MV-4-11 (cell line): ENCODE measurements around the gene KRT8.

Source experiments
- DNase-seq: peaks from one replicate; lab custom pipeline; 2025; lab: John Stamatoyannopoulos, UW

Gene KRT8

DNA sequence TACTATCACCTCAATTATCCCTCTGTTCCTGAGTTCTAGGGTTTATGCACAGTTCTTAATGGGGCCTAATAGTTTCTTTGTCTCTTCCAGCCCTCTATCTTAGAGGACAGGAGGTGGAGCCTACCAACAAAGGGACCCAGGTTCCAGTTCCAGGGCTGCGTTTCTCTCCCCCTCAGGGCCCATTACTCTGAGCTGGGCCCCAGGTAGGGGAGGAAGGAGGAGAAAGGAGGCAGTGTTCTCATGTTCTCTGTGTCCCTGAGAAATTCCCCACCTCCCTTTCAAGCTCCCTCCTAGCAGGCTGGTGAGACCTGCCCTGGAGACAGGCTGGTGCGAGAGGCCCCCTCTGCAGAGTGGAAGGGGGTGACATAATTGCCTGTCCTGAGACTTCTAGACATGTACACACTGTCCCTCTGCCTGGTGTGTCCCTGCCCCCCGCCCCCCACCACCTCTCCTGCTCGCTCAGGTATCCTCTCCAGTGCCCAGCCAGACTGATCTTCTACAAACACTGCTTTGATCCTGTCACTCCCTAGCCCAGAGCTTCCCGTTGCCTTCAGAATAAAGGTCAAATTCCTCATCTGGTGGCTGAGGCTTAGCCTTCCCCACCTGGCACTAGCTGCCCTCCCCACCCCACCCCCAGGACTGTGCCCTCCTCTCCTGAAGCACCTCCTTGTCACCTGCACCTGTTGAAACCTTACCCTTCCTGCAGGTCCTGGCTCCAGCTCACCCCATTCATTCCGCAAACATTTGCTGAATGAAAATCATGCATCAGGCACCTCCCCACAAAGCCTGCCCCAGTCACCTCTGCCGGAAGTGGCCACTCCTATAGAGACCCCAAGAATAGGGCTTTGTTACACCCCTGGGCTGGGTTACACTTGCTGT is 21.1 kb upstream of the KRT8 start:
- DNase-seq = no peak

DNA sequence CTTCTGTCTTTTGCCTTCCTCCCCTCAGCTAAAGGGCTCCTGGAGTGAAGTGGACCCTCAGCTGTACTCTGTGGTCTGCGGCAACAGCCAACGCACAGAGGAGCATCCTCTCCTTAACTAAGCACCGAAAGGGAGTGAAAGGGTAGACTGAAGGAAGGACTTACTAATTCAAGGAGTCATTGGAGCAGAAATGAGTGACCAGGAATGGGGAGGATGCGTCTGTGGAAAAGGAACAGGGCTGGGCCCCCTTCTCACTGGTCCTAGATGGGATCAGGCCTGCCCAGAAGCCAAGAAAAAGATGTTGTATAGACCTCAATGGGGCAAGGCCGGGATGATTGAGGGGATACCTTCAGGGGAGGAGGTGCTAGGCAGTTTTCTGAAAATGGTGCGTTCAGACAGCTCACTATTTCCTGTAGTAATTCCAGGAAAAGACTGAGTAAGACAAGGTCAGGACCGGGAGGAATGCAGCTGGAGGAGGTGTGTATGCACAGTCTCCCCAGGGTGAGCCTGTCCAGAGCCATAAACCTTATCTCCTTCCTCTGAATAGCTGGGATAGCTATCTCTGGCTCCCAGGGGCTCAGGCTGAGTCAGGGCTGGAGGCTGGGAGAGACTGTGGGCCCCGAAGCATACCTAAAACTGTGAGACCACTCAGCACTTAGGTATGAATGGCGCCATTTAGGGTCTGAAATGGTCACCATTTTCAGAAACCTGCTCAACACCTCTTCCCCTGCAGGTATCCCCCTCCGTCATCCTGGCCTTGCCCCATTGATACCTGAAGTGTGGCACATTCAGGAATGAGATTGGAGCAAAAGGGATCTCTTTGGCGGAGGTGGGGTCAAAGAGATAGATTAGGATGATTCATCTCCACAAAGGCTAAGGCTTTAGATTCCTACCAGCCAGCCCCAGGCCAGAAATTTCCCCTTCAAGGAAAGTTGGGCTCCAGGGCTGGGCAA is 20.2 kb upstream of the KRT8 start:
- DNase-seq = no peak

GRCh38 chr12:52921488-52922165 is 16.8 kb upstream of the KRT8 start:
- no peak for DNase-seq

DNA sequence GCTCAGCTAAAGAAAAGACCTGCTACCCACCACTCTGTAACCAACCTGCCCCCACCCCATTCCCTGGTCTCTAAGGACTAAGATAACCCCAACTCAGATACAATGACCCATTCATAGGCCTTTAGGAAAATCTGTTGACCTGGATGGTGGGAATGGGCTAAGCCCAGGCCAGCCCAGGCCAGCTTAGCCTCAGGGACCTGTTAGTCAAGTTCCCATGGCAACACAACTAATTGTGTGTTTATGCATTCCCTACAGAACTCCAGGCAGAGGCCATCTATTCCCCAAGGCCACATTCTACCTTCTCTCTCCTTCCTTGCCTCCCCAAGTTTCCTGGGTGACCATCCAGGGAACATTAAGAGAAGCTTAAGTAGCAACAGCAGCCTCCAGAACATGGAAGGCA is 16.1 kb upstream of the KRT8 start:
- no peak for DNase-seq

- no peak for DNase-seq
Observed at GRCh38 chr12:52918784-52919183, 13.9 kb upstream of the KRT8 start.

DNA sequence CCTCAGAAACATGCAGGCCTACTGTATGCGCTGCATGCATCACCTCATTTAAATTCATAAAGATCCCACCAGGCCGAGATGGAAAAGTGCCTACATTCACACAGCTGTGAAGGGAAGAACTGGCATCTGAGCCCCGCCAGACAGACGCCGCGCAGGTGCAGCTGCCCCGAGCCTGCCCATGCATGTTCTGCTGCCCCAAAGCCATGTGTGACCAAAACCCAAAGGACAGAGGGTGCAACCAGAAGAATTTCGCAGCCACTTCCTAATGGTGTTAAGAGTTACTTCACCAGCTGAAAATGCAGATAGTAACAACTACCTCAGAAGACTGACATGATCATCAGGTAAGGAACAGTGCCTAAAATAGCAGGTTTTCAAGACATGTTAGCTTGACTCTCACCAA is 13.5 kb upstream of the KRT8 start:
- DNase-seq = no peak

- DNase-seq = no peak
Observed at GRCh38 chr12:52917800-52918199, 12.9 kb upstream of the KRT8 start.

- no peak for DNase-seq
Observed at GRCh38 chr12:52916216-52916615, 11.3 kb upstream of the KRT8 start.

DNA sequence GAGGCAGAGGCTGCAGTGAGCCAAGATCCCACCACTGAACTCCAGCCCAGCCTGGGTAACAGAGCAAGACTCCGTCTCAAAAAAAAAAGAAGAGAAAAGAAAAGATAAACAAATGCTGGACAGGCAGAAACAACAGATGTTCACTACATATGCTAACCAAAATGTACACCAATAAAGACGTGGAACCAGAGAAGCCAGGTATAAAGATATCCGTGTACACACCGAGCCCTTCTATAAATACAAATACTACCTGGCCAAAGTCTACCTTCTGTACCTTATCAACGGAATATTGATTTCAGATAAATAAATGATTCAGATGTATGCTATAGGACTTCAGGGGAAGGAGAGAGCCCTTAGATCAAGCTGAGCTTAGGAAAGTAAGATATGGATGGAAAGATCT is 10.8 kb upstream of the KRT8 start:
- DNase-seq = no peak

GRCh38 chr12:52914576-52915121 is 9.8 kb upstream of the KRT8 start:
- no peak for DNase-seq

DNA sequence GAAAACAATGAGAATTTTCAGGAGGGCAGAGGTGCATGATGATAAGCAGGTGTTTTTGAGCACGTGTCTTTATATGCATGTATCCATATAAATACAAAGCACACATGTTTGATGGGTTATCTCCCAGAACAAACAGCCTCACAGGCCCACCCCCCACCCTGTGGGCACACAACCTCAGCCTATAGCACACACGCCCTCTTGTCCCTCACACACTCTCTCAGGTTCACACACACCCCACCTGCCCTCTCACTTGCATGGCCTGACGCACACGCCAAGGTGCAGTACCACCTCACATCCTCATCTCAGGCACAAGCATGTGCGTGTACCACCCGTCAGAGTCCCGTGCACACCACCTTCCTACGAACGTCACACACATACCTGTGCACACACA is 8.6 kb upstream of the KRT8 start:
- no peak for DNase-seq

- DNase-seq = no peak
Observed at GRCh38 chr12:52912711-52913430, 8.0 kb upstream of the KRT8 start.

GRCh38 chr12:52910248-52910883 is 5.5 kb upstream of the KRT8 start:
- peak; percentile 40 for DNase-seq

- DNase-seq = no peak
Observed at GRCh38 chr12:52909796-52910195, 4.9 kb upstream of the KRT8 start.

DNA sequence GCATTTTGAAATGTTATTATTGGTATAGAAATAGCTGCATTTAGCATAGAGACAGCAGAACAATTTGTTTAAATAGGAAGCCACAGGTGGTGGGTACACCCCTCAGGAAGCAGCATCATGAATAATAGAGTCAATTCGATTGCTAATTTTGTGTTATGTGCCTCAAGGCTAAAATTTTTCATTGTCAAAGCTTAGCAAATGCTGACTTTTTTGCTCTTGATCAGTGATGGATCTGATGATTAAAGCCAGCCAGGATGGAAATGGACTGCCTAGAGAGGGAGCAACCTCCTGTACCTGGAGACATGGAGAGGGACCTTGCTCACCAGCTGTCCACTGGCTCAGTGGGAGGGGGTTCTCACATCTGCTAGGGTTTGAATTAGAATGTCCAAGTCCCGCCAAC is 4.5 kb upstream of the KRT8 start:
- DNase-seq = no peak

- DNase-seq = no peak
Observed at GRCh38 chr12:52907092-52907810, 2.4 kb upstream of the KRT8 start.

DNA sequence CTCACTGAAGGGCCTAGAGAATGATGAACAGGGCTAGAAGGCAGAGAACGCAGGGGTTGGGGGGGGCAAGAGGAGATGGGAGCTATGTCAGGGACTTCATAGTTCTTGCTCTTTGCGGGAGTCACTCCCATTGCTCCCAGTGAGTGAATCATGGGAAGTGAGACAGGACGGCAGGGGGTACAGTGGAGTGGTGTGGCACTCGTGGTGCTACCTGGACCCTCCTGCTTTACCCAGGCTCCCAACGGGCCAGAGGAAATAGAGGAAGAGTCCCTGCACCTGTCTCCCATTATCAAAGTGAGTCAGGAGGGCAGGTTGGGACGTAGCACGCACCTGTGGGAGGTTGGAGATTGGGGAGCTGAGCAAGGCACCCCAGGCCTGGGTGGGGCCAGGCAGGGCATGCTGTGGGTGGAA is 1.3 kb upstream of the KRT8 start:
- DNase-seq = no peak

DNA sequence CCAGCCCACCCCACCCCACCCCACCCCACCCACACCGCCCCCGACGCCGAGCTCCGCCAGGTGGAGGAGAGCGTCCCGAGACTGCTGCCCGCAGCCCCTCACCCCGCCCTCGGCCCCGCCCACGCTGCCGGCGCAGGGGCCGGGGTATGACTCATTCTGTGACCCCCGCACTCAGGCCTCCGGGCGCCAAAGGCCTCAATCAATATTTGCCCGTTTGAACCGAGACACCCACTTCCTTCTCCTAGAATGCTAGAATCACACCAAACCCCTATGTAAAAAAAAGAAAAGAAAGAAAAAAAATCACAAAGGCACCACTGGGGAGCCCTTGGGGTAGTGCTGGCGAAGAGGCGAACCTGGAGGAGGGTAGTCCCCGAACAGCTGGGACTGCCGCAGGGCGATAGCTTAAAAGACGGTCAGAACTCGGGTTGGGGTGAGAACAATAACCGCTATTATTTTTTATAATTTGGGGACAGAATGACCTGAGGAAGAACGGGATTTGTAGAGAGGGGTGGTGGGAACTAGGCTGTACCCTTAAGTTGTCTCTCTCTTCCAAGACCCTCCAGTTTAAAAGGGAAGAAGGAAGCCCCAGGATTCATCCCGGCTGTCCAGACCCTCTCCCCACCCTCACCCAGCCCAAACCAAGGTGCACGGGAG is 894 bp downstream of the KRT8 start:
- peak; percentile 79 for DNase-seq

DNA sequence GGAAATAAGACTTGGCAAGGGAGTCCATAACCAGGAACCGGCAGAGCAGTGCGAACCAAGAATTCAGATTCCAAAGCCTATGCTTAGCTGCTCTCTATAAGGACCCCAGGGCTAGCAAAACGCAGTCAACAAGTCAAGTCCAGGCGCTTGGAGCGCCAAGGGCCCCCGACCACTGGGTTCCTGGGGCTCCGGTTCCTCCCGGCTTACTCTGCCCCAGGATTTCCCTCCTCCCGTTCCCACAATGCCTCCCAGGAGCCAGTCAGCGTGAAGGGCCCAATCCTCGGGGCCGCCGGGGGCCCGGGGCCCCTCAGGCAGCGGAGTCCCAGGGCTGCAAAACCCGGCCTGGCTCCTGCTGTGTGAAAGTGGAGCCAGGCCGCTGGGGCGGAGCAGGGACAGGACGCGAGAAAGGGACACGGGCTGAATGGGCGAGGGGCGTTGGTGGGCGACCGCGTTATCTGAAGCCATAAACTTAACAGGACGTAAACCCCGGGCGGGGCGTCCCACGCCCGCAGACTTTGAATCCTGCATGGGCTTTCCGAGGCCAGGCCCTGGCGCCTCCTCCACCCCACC is 1.5 kb downstream of the KRT8 start:
- peak; percentile 80 for DNase-seq
